Hematopoietic multipotent progenitor cell treated with erythropoietin and hydrocortisone succinate and interleukin-3 and kit ligand, for 15 days (in vitro differentiated cells): ENCODE results near the gene FUT4.
A peak's percentile ranks its signal among the peaks of the same experiment; 100 is the strongest.
"Not testable (repeated sequence)": the region's sequence is repeated elsewhere in the genome, so short reads cannot be mapped to it uniquely, and the experiment has no call there.

Experiments used
- DNase-seq: peaks from one replicate; pipeline ENCODE4 v3.0.0-alpha.2; 2015; ENCODE audit warnings: low spot score

The FUT4 gene, protein sequence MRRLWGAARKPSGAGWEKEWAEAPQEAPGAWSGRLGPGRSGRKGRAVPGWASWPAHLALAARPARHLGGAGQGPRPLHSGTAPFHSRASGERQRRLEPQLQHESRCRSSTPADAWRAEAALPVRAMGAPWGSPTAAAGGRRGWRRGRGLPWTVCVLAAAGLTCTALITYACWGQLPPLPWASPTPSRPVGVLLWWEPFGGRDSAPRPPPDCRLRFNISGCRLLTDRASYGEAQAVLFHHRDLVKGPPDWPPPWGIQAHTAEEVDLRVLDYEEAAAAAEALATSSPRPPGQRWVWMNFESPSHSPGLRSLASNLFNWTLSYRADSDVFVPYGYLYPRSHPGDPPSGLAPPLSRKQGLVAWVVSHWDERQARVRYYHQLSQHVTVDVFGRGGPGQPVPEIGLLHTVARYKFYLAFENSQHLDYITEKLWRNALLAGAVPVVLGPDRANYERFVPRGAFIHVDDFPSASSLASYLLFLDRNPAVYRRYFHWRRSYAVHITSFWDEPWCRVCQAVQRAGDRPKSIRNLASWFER

DNA sequence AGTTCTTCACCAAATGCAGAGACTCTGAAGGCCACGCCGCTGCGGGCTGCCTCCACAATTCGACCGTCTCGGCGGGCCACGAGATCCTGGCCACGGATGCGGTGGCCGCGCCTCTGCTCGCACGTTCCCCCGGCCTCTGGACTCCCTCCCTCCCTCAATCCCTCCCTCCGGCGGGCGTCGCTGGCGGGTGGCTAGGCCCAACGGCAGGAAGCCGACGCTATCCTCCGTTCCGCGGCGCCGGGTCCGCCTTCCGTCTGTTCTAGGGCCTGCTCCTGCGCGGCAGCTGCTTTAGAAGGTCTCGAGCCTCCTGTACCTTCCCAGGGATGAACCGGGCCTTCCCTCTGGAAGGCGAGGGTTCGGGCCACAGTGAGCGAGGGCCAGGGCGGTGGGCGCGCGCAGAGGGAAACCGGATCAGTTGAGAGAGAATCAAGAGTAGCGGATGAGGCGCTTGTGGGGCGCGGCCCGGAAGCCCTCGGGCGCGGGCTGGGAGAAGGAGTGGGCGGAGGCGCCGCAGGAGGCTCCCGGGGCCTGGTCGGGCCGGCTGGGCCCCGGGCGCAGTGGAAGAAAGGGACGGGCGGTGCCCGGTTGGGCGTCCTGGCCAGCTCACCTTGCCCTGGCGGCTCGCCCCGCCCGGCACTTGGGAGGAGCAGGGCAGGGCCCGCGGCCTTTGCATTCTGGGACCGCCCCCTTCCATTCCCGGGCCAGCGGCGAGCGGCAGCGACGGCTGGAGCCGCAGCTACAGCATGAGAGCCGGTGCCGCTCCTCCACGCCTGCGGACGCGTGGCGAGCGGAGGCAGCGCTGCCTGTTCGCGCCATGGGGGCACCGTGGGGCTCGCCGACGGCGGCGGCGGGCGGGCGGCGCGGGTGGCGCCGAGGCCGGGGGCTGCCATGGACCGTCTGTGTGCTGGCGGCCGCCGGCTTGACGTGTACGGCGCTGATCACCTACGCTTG is at the start of gene FUT4:
TSS of gene FUT4 (plus strand) at position 227 of the 951 bp plus-strand sequence. CDS start at position 440, 213 bp downstream.
- peak; percentile 30 for DNase-seq

GRCh38 chr11:94494126-94494680 is 49.5 kb upstream of the FUT4 start:
- no peak for DNase-seq

DNA sequence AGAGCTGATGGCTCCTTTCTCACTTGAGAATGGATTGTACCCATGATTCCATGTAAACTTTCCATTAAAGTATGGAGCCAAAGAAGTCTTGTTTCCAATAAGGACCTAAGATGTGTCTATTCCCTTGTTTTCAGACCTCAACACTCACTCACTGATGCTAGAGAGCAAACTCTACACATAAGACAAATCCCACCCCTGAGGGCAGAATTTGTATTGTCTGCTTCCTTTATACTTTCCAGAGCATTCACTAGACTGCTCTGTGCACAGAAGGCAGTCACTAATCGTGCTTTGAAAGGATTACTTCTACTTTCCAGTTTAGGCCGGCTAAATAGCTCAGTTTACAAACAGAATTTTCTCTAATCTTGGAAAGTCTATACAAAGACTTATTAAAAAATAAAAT is 43.5 kb upstream of the FUT4 start:
- no peak for DNase-seq

DNA sequence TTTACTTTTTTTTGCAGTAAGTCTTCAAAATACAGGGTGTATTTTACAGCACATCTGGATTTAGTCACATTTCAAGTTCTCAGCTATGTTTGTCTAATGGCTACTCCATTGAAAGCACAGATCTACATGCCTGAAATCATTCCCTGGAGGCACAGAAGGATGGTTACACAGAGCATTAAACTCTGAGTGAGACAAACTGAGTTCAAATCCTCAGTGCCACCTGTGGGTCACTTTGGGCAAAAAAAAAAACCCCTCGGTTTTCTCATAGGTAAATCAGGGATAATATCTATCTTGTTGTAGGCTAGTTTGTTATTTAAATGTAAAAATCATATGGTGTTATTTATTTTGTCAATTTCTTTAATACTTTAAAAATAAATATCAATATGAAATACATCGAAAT is 42.2 kb upstream of the FUT4 start:
- no peak for DNase-seq

DNA sequence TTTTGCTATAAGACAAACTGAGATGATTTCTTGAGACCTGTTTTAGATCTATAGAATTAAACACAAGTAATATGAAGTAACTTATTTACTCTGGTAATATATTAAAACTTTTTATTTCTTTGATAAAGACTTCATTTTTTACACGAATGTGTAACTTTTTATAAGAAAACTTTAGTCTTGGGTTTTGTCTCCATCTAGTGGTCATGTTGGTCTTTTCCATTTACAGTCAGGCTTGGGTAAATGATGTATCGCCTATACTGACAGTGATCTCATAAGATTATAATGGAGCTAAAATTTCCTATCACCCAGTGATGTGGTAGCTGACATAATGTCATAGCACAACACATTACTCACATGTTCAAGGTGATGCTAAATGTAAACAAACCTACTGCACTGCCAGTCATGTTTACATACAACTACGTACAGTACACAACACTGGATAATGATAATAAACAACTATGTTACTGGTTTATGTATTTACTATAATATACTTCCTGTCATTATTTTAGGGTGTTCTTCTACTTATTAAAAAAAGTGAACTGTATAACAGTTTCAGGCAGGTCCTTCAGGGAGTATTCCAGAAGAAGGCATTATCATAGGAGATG is 38.9 kb upstream of the FUT4 start:
- DNase-seq, result peak; percentile 73

DNA sequence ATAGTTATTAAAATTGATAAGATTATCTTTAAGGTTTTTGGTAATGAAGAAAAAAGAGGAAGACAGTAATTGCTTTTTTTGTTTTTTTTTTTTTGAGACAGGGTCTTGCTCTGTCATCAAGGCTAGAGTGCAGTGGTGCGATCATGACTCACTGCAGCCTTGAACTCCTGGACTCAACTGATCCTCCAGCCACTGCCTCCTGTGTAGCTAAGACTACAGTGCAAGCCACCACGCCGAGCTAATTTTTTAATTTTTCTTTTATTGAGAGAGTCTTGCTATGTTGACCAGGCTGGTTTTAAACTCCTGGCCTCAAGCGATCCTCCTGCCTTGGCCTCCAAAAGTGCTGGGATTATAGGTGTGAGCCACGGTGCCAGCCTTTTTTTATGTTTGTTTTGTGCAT is 37.2 kb upstream of the FUT4 start:
- not testable (repeated sequence) for DNase-seq

DNA sequence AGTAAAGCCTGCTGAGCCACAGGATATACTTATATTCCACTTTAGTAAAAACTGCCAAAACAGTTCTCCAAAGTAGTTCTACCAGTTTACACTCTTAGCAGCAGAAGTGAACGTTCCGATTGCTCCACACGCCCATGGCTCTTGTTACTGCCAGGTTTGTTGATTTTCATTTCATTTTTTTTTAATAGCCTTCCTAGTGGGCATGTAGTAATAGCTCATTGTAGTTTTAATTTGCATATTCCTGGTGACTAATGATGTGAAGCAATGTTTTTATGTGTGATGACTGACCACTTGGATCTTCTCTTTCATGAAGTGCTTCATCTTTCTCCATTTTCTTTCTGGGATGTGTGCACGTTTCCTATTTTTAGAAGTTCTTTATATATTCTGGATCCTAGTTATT is 36.2 kb upstream of the FUT4 start:
- no peak for DNase-seq

- DNase-seq, result no peak
Measured at GRCh38 chr11:94511932-94512781, 31.6 kb upstream of the FUT4 start, which contains the start of gene C11orf97. C11orf97 (plus strand) TSS chr11:94512461; CDS start chr11:94512529, 68 bp downstream.

GRCh38 chr11:94513091-94513490 is 30.6 kb upstream of the FUT4 start:
- DNase-seq, result no peak

DNA sequence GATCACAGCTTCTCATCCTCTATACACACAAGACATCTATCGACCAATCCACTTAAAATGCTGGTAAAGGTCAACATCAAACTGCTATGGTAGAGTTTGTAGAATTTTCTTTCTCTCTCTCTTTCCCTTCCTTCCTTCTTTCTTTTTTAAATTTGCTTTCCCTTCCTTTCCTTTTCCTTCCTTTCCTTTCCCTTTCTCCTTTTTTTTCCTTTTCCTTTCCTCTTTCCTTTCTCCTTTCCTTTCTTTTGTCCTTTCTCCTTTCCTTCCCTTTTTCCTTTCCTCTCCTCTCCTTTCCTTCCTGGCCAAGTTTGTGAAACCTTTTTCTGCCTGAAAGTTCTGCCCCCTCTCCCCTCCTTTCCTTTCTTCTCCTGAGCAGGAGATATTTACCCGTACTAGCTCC is 28.3 kb upstream of the FUT4 start:
- no peak for DNase-seq

DNA sequence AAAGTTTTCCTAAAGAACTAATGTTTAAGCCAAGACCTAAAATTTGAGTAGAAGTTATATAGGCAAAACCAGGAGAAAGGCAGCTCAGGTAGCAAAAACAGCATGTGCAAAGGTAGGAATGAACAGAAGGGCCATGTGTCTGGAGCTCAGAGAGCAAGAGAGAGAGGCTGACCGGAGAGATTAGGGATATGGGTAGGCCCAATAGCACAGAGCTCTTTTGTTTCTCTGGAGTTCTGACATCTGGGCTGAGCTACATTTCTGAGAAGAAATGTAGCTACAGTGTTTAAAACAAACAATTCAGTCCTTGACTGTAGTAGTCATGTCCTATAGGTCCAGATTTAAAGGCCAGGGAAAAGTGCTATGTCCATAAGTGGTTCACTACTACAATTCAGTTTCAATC is 27.0 kb upstream of the FUT4 start:
- DNase-seq, result no peak

GRCh38 chr11:94518300-94518699 is 25.4 kb upstream of the FUT4 start:
- no peak for DNase-seq

DNA sequence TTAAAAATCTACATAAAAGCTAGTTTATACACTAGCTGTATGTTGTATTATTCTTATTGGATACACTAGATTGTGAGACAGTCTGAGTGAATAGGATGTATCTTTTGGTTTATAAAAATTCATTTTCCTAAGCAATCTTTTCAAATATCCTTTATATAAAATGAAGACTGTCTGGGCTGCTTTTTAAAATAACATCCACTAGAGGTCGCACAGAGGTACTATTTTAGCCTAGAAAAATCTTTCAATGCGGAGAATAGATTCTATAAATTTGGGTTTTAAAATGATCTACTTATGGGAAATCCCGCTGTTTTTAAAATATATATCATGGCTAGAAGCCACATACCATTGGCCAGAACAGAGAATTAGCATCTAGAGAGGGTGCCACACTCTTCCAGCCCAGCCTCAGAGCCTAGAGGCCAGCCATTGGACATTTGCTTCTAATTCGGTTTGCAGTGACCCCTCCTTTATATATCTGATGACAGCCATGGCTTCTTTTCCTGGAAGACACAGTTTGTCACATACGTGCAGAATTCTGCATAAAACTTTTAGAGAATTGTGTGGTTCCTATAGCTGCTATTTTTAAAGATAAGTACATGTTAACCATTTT is 24.1 kb upstream of the FUT4 start:
- DNase-seq, result peak; percentile 39

DNA sequence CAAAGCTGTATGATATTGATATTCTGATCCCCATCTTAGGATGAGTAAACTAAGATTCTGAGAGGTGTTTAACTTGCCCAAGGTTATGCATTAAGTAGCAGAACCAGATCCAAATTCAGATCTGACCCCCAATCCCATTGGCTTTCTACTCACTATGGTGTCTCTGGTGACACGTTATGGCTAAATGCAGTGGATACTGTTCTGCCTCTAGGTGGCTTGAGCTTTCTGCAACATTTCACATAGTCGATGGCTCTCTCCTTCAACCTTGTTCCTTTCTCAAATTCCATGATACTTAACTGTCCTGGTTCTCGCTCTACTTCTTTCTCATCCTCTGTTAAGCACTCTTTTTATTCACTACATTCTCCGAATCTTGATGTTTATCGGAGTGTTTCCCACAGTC is 22.0 kb upstream of the FUT4 start:
- no peak for DNase-seq

DNA sequence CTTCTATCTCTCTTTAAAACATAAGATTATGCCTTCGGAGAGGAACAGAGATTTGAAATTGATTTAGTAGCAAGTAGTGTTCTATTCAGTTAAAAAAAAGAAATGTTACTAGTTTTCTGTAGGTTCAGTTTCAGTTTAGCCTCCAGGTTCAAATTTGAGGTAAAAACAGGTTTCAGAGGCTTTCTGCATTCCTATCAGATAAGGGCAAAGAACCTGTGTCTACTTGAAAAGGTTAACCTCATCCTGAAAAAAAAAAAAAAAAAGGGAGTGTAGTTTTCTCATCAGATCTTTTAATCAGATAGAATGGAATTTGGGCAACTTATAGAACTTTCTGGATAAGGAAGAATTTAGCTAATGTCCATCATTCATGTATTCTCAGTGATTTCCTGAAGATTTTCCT is 19.4 kb upstream of the FUT4 start:
- DNase-seq, result no peak

DNA sequence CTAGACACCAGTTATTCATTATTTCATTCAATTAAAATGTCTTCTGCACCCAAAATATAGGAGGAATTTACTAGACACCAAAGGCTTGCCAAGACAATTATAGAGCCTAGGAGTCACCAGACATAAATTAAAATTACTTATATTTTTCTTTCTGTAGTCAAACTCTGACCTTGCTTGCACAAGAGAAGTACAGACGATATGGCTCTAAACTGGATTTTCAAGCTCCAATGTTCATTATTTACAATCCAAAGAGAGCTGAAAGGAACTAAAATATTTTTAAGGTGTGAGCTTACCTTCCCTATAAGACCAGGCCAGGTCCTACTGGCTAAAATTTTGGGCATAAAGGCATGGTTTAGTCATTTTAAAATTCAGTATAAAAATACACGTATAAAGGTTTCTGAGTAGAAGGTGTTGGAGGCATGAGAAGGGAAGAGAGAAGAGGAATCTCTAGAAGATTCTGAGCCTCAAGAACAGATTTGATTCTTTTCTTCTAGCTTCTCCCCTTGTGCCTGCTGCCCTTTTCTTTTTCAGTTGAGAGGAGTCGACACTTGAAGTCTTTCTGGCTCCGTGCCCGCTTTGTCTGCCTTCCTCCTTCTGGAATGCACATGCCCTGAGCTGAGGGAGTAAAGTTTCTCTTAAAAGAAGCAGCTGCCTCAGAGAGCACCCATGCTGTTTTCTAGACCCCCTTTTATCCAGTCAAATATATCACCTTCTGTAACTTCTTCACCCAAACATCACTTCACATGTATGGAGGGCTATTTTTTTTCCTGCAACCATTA is 18.0 kb upstream of the FUT4 start:
- no peak for DNase-seq

DNA sequence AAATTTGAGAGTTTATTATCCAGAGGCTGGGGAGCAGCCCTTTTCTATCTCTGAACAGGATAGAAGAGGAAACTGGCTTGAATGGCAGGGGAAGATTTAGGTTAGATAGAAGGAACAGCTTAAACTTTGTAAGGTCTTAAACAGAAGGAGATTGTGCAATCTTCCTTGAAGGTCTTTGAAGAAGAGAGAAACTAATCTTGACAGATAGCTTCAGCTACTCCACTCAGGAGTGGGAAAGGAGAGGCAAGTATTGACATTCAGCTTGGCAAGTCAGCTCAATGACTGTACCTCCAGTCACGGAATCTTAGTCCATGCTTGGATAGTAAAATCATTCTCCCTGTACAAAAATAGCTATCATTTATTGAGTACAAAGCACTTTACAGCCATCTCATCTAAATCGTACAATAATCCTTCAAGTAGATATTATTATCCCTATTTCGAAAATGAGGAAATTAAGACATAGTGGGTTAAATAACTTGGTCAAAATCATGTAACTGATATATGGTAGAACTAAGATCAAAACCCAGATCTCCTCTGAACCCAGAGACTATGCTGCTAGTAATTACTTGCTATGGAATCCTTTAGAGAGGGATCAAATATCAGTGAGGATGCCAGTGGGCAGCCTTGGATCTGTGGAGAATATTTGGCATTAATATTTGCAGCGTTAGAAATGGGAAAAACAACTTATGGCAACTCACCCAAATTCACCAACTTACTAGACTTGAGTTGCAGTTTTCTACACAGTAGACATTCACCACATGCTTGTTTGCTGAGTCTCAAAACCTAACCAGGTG is 16.9 kb upstream of the FUT4 start:
- DNase-seq, result no peak

GRCh38 chr11:94528551-94528950 is 15.2 kb upstream of the FUT4 start:
- DNase-seq, result no peak

- DNase-seq, result no peak
Measured at GRCh38 chr11:94532211-94532610, 11.5 kb upstream of the FUT4 start.
